A549 (cell line): ENCODE data around the gene CNTN5.

Experiments
- JUNB ChIP-seq: fragments of >200 bp; sonication (Bioruptor Twin); formaldehyde crosslinking; IDR thresholded peaks from 2 replicates; pipeline ENCODE4 v1.6.1; 2016
- KDM1A ChIP-seq: fragments of 200-600 bp; sonication (generic); IDR thresholded peaks from 2 replicates; pipeline ENCODE4 v1.6.1; 2016; ENCODE audit warnings: low read depth, mild to moderate bottlenecking
- NFE2L2 ChIP-seq: fragments of 150-350 bp; conservative IDR thresholded peaks from 2 replicates; pipeline ENCODE4 v1.6.1; 2014; ENCODE audit warnings: low read length
- POLR2AphosphoS2 ChIP-seq: conservative IDR thresholded peaks from 2 replicates; pipeline ENCODE4 v1.6.1; 2012; ENCODE audit warnings: low read length, improper control_type of control experiment, inconsistent platforms

DNA sequence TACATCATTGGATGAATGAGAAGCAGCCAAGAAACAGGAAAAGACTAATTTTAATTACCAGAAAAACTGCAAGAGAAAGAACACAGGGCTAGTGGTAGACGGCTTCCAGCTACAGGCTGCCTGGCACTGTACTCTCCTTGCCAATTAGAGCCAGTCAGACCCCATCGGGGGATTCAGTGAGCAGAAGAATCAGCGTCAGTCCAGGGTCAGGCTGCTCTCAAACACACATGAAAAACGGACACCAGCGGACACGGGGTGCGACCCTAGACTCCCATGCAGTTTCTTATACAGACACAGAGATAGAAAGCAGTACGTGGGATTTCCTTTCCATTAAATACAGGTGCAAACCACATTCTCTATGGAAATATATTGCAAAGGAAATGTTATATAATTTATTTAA, 1.1 kb upstream of the CNTN5 start:
- no peak for TF ChIP-seq JUNB
- TF ChIP-seq KDM1A = no peak
- no peak for TF ChIP-seq POLR2AphosphoS2
- no peak for TF ChIP-seq NFE2L2
